Testis (tissue), 3 donors: Measurements from ENCODE around the gene CTDNEP1. TPM values are rescaled to one million over a fixed set of nuclear protein-coding genes. Genes with fewer than 3 reads are reported as not detected.

Experiments
- DNase-seq: peaks from one replicate; pipeline ENCODE4 v3.0.0-alpha.2; 2019
- H3K27ac ChIP-seq, 2 donors: fragments of 200-600 bp; sonication (generic); one replicate each; pipeline ENCODE4 v1.5.1; 2019
- H3K27me3 ChIP-seq: fragments of 200-600 bp; sonication (generic); one replicate; pipeline ENCODE4 v1.5.1; 2019
- H3K36me3 ChIP-seq: fragments of 200-600 bp; sonication (generic); one replicate; pipeline ENCODE4 v1.5.1; 2017; ENCODE audit warnings: low read depth; ENCODE audit errors: missing control alignments
- H3K4me1 ChIP-seq: fragments of 200-600 bp; sonication (generic); one replicate; pipeline ENCODE4 v1.5.1; 2019
- H3K4me3 ChIP-seq, 2 donors: fragments of 200-600 bp; sonication (generic); one replicate each; pipeline ENCODE4 v1.5.1; 2017 to 2019
- H3K9me3 ChIP-seq: fragments of 200-600 bp; sonication (generic); one replicate; pipeline ENCODE4 v1.5.1; 2017
- POLR2A ChIP-seq: fragments of 450-650 bp; IDR thresholded peaks from one replicate; pipeline ENCODE4 v1.6.1; 2017; ENCODE audit warnings: antibody characterized with exemption, mild to moderate bottlenecking, moderate library complexity
- WGBS, 2 donors: methylation state at CpG; one replicate each; pipeline ENCODE4 v1.1.5; 2018; 5-methylcytosine and 5-hydroxymethylcytosine counted together
- intact Hi-C: fragments of 100-400 bp; cut with DNase I; formaldehyde crosslinking; loops from one replicate; pipeline ENCODE4 v1.15.1; 2023; ENCODE audit warnings: low total_unique reads
- polyA plus RNA-seq: library from polyadenylated mRNA; stranded (reverse); fragments of 350-450 nt; fragmentation: Illumina TruSeq; extraction: RNeasy Lipid Tissue Mini Kit (QIAGEN cat#74804); gene quantifications from one replicate; pipeline ENCODE4 v1.2.3, GENCODE V29; 2014; ENCODE audit warnings: low read depth, low replicate concordance; ENCODE audit not compliant: insufficient read depth
- total RNA-seq, 2 donors: library from RNA; depleted of rRNA; stranded (reverse); fragments of >200 nt; gene quantifications; one replicate each; pipeline ENCODE4 v1.2.3, GENCODE V29; 2016
- TF ChIP-seq, protein P1 (sequence below), 3 experiments: fragments of 450-650 bp in 2 of 3; fragments of 200-600 bp in 1 of 3; sonication (generic) in 1 of 3; IDR thresholded peaks; one replicate each; pipeline ENCODE4 v1.5.1; 2016 to 2019; ENCODE audit warnings: antibody characterized with exemption in 3 of 3, mild to moderate bottlenecking in 2 of 3, moderate library complexity in 1 of 3

Gene CTDNEP1
- total and polyA plus RNA-seq, 3 donors from 2014 or later, result 86.4 to 138 (median 94.0) TPM

DNA sequence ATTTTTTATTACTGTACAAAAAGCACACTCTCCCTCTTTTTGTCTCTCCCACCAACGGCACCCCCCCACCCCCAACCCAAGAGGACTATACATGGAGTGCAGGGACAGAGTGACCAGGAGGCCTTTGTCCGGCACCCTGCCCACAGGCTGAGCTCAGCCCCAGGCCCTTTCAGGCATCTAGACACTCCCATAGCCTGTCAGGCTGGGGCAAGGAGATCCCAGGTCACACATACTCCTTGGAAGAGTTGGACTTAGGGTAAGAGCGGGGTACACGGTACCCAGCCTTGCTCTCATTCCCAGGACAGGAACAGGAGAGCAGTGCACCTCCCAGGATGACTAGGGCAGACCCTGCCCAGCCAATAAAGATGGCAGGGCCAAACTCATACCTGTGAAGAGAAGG lies 8.6 kb upstream of the CTDNEP1 start:
- no peaks in the 10 kb centered on the region for H3K27me3 ChIP-seq
- DNase-seq, result no peak
- no peaks in the 10 kb centered on the region for H3K36me3 ChIP-seq
- H3K4me1 ChIP-seq, result peaks cover 8% of the 10 kb centered on the region
- intact Hi-C loops, result no loop called here
- no peak for TF ChIP-seq POLR2A
- TF ChIP-seq, protein P1, sequence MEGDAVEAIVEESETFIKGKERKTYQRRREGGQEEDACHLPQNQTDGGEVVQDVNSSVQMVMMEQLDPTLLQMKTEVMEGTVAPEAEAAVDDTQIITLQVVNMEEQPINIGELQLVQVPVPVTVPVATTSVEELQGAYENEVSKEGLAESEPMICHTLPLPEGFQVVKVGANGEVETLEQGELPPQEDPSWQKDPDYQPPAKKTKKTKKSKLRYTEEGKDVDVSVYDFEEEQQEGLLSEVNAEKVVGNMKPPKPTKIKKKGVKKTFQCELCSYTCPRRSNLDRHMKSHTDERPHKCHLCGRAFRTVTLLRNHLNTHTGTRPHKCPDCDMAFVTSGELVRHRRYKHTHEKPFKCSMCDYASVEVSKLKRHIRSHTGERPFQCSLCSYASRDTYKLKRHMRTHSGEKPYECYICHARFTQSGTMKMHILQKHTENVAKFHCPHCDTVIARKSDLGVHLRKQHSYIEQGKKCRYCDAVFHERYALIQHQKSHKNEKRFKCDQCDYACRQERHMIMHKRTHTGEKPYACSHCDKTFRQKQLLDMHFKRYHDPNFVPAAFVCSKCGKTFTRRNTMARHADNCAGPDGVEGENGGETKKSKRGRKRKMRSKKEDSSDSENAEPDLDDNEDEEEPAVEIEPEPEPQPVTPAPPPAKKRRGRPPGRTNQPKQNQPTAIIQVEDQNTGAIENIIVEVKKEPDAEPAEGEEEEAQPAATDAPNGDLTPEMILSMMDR (IDR thresholded peaks at IDR 0.05), result no peak
- no peak overlapping the region for H3K4me3 ChIP-seq
- 75 to 80% methylated on average over 4 of the region's 4 CpGs for WGBS, 2 donors
- H3K9me3 ChIP-seq, result no peaks in the 10 kb centered on the region
- H3K27ac ChIP-seq, result no peak overlapping the region

DNA sequence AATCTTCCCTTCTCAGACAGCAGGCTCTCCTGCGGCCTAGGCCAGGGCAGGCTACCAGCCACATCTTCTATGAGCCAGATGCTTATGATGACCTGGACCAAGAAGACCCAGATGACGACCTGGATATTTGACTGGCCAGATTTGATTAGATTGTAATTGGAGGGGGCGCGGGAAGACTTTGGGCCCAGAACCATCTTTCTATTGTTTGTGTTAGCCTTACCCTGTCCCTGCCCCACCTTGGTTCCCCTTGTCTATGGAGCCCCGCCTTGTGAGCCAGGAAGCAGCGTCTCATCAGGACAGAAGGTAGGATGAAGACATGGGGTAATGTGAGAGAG lies 8.0 kb upstream of the CTDNEP1 start:
- TF ChIP-seq, protein P1 (IDR thresholded peaks at IDR 0.05), result no peak
- no peak for TF ChIP-seq POLR2A
- intact Hi-C loops, result no loop called here
- H3K9me3 ChIP-seq, result no peaks in the 10 kb centered on the region
- WGBS, 2 donors, result 90% methylated on average over 6 of the region's 6 CpGs
- H3K36me3 ChIP-seq, result no peaks in the 10 kb centered on the region
- H3K4me3 ChIP-seq, result no peak overlapping the region
- H3K27me3 ChIP-seq, result no peaks in the 10 kb centered on the region
- DNase-seq, result no peak
- H3K27ac ChIP-seq, result no peak overlapping the region
- H3K4me1 ChIP-seq, result peaks cover 8% of the 10 kb centered on the region

DNA sequence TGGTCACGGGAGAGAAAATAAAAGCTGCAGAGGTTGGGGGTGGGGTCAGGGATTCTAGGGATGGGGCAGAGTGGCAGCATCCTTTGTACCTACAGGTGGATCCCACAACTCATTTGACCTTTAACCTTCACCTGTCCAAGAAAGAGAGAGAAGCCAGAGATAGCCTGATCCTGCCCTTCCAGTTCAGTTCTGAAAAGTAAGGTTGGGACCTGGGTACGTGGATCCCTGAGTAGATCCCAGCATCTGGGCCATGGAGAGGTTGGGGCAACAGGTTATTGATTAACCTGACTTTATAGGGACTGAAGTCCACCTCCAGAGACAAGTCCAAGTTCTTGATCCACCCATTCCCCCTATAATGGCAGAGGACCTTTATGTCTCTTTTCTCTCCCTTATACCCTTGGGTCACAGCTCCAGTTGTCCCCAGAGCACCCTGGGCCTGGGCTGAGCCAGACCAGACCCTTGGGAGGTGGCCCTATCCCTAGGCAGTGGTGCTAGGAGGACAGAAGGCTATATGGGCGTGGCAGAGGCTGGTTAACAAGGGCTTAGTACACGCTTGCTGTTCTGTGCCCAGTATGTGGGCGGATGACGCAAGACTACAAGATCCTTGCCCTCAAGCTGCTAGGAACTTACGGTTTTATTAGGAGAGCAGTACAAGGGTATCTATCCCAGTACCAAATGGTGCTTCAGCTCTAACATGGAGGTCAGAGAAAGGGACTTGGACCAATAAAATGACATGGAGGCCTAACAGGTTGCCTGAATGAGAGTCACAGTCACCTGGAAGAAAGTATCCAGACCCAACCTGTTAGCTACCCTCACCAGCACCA lies 7.4 kb upstream of the CTDNEP1 start:
- intact Hi-C loops, result no loop called here
- Histone ChIP-seq H3K27ac (no peak overlapping the region), H3K9me3 (no peaks in the 10 kb centered on the region), H3K27me3 (no peaks in the 10 kb centered on the region), H3K36me3 (no peaks in the 10 kb centered on the region), H3K4me3 (no peak overlapping the region), H3K4me1 (peaks cover 8% of the 10 kb centered on the region)
- DNase-seq, result no peak
- TF ChIP-seq POLR2A, result no peak
- TF ChIP-seq, protein P1 (IDR thresholded peaks at IDR 0.05), result no peak
- WGBS, 2 donors, result 83 to 89% methylated on average over 7 of the region's 7 CpGs

DNA sequence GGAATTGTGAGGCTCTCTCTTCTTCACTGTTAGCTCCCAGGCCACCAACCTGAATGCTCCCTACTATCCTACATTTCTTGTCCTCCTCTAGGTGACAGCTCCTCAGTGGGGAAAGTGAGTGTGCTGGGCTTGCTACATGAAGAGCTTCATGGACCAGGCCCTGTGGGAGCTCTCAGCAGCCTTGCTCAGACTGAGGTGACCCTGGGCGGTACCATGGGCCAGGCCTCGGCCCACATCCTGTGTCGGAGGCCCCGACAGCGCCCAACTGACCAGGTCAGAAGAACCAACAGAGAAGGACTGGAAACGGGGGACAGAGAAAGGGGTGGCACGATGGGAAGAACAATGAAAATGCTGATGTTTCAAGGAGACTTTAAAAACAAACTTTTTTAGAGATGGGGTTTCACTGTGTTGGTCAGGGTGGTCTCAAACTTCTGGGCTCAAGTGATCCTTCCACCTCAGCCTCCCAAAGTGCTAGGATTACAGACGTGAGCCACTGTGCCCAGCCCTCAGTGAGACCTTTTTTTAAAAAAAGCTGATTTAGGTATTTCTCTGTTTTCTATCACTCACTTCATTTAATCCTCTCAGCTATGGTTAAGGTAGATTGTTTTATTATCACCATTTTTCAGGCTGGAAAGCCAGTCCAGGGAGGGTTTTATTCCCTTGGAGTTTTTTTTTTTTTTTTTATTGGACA lies 5.4 kb upstream of the CTDNEP1 start:
- H3K27ac ChIP-seq, result no peak overlapping the region
- WGBS, 2 donors, result 87 to 92% methylated on average over 8 of the region's 8 CpGs
- no peaks in the 10 kb centered on the region for H3K9me3 ChIP-seq
- H3K4me1 ChIP-seq, result peaks cover 17% of the 10 kb centered on the region
- no peak overlapping the region for H3K4me3 ChIP-seq
- no peaks in the 10 kb centered on the region for H3K36me3 ChIP-seq
- no peak for DNase-seq
- TF ChIP-seq, protein P1 (IDR thresholded peaks at IDR 0.05), result no peak
- H3K27me3 ChIP-seq, result no peaks in the 10 kb centered on the region
- intact Hi-C loops, result no loop called here
